Astrocyte (in vitro differentiated cells and primary cell): ENCODE results near the gene COL4A6.

Experiments
- CTCF ChIP-seq: IDR thresholded peaks from 2 replicates; pipeline ENCODE4 v1.5.1; 2011; ENCODE audit warnings: low read depth, mild to moderate bottlenecking, inconsistent platforms, low read length, moderate library complexity; ENCODE audit not compliant: insufficient read depth
- EZH2 ChIP-seq: IDR thresholded peaks from 2 replicates; pipeline ENCODE4 v1.6.1; 2012; ENCODE audit warnings: mild to moderate bottlenecking, low read length, inconsistent platforms; ENCODE audit not compliant: insufficient read depth

- no peak for TF ChIP-seq CTCF
- no peak for TF ChIP-seq EZH2
Observed at GRCh38 chrX:108203540-108203939, 234.7 kb downstream of the COL4A6 start.
